ENCODE results near the gene NPAS2. TPM values are rescaled to one million over a fixed set of nuclear protein-coding genes. Genes with fewer than 3 reads are reported as not detected.

Gene NPAS2
- total and polyA plus RNA-seq, 2 donors (not counting 3 experiments of a cell fraction or from before 2014, with no cell fraction given), result 29.0 to 53.9 TPM

DNA sequence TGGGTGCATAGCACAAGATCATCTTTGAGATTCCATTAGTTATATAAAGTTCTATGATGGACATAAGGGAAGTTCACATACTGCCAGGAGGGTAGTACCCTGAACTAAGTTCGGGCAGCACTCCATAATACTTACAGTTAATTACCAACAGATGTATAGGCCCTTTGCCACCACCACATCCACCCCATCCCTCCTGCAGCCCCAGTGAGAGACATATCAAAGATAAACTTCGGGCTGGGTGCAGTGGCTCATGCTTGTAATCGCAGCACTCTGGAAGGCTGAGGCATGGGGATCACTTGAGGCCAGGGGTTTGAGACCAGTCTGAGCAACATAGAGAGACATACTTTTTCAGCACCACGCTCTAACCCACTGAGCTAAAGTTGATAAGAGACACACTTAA is 46.4 kb upstream of the NPAS2 start:
- intact Hi-C loops (cut with micrococcal nuclease), result no loop called here
- peaks cover 2% of the 10 kb centered on the region for H3K4me1 ChIP-seq (ENCODE audit: control insufficient read depth, extremely low read depth, insufficient read depth, low read length)
- H3K79me2 ChIP-seq (ENCODE audit: control insufficient read depth, insufficient read depth, low read length), result no peaks in the 10 kb centered on the region
- no peaks in the 10 kb centered on the region for H3K27me3 ChIP-seq (ENCODE audit: control insufficient read depth in 2 of 2, insufficient read depth in 2 of 2, low read length in 2 of 2)
- H3K4me3 ChIP-seq (replicated peaks in 1 of 3; ENCODE audit: insufficient read depth in 1 of 3, low read depth in 1 of 3, low read length in 3 of 3), result no peak overlapping the region
- no peaks in the 10 kb centered on the region for H4K20me1 ChIP-seq (replicated peaks; ENCODE audit: control insufficient read depth, extremely low read depth, insufficient read depth, low read length)
- no peak overlapping the region for H3K9ac ChIP-seq (replicated peaks; ENCODE audit: extremely low read depth, insufficient read depth, low read length)
- BruUV-seq (replicated peaks), result no TSS peak
- dilution Hi-C loops (cut with MboI; ENCODE audit: extremely low pct_ligation_motif_present, low sequenced_read_pairs), result no loop called here
- no peaks in the 10 kb centered on the region for H3K9me3 ChIP-seq (replicated peaks; ENCODE audit: control insufficient read depth, insufficient read depth, low read length)
- H3K9me1 ChIP-seq (replicated peaks; ENCODE audit: control insufficient read depth, extremely low read depth, insufficient read depth, low read length), result no peaks in the 10 kb centered on the region
- no peaks in the 10 kb centered on the region for H3K36me3 ChIP-seq (ENCODE audit: control insufficient read depth in 2 of 2, extremely low read depth in 1 of 2, insufficient read depth in 2 of 2, low read length in 2 of 2)
- H3K4me2 ChIP-seq (ENCODE audit: insufficient read depth, low read length), result no peak overlapping the region
- CTCF ChIA-PET, result interaction anchor here (1.5 kb wide), 1 partner anchor 48 kb away, joined by 3 read pairs; no protein-coding TSS in a partner anchor
- H2AFZ ChIP-seq (ENCODE audit: low read depth, low read length), result no peak overlapping the region
- no peak for DNase-seq (ENCODE audit: low read depth, low spot score)
- POLR2A ChIA-PET, result no interaction called here
- no peak overlapping the region for H3K27ac ChIP-seq (ENCODE audit: insufficient read depth, low read depth, low read length)
- no peak for FAIRE-seq
- TF ChIP-seq EZH2 (IDR thresholded peaks at IDR 0.05; ENCODE audit: borderline replicate concordance, low read depth, low read length, severe bottlenecking) (no peak), POLR2A (IDR thresholded peaks at IDR 0.05; ENCODE audit: low read depth, low read length) (no peak), GATA2 (IDR thresholded peaks at IDR 0.05; ENCODE audit: insufficient read depth, insufficient read length, low read depth, low read length) (no peak), POLR2AphosphoS5 (IDR thresholded peaks at IDR 0.05; ENCODE audit: insufficient read depth, low read depth, low read length) (no peak), FOS (IDR thresholded peaks at IDR 0.05; ENCODE audit: borderline replicate concordance, insufficient read depth, low read length) (no peak)
- TF ChIP-seq, protein P1, sequence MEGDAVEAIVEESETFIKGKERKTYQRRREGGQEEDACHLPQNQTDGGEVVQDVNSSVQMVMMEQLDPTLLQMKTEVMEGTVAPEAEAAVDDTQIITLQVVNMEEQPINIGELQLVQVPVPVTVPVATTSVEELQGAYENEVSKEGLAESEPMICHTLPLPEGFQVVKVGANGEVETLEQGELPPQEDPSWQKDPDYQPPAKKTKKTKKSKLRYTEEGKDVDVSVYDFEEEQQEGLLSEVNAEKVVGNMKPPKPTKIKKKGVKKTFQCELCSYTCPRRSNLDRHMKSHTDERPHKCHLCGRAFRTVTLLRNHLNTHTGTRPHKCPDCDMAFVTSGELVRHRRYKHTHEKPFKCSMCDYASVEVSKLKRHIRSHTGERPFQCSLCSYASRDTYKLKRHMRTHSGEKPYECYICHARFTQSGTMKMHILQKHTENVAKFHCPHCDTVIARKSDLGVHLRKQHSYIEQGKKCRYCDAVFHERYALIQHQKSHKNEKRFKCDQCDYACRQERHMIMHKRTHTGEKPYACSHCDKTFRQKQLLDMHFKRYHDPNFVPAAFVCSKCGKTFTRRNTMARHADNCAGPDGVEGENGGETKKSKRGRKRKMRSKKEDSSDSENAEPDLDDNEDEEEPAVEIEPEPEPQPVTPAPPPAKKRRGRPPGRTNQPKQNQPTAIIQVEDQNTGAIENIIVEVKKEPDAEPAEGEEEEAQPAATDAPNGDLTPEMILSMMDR (IDR thresholded peaks at IDR 0.05; ENCODE audit: extremely low read depth in 1 of 2, insufficient read depth in 1 of 2, low read depth in 1 of 2, low read length in 2 of 2), result no peak

DNA sequence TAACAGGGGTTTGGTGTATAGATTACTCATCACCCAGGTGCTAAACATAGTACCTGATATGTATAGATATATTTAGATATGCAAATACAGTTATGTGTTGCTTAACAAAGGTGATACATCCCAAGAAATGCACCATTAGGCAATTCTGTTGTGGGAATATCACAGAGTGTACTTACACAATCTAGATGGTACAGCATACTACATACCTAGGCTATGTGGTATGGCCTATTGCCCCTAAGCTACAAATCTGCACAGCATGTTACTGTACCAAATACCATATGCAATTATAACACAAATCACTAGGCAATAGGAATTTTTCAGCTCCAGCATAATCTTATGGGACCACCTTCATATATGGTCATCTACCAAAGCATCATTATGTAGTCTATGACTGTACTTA is 43.5 kb upstream of the NPAS2 start:
- Histone ChIP-seq H3K9ac (replicated peaks; ENCODE audit: extremely low read depth, insufficient read depth, low read length) (no peak overlapping the region), H4K20me1 (replicated peaks; ENCODE audit: control insufficient read depth, extremely low read depth, insufficient read depth, low read length) (no peaks in the 10 kb centered on the region), H3K4me2 (ENCODE audit: insufficient read depth, low read length) (no peak overlapping the region), H2AFZ (ENCODE audit: low read depth, low read length) (no peak overlapping the region), H3K27ac (ENCODE audit: insufficient read depth, low read depth, low read length) (no peak overlapping the region), H3K4me1 (ENCODE audit: control insufficient read depth, extremely low read depth, insufficient read depth, low read length) (peaks cover 13% of the 10 kb centered on the region), H3K27me3 (ENCODE audit: control insufficient read depth in 2 of 2, insufficient read depth in 2 of 2, low read length in 2 of 2) (no peaks in the 10 kb centered on the region), H3K9me1 (replicated peaks; ENCODE audit: control insufficient read depth, extremely low read depth, insufficient read depth, low read length) (no peaks in the 10 kb centered on the region), H3K9me3 (replicated peaks; ENCODE audit: control insufficient read depth, insufficient read depth, low read length) (no peaks in the 10 kb centered on the region), H3K79me2 (ENCODE audit: control insufficient read depth, insufficient read depth, low read length) (no peaks in the 10 kb centered on the region), H3K4me3 (replicated peaks in 1 of 3; ENCODE audit: insufficient read depth in 1 of 3, low read depth in 1 of 3, low read length in 3 of 3) (no peak overlapping the region), H3K36me3 (ENCODE audit: control insufficient read depth in 2 of 2, extremely low read depth in 1 of 2, insufficient read depth in 2 of 2, low read length in 2 of 2) (no peaks in the 10 kb centered on the region)
- POLR2A ChIA-PET, result no interaction called here
- intact Hi-C loops (cut with micrococcal nuclease), result no loop called here
- no TSS peak for BruUV-seq (replicated peaks)
- dilution Hi-C loops (cut with MboI; ENCODE audit: extremely low pct_ligation_motif_present, low sequenced_read_pairs), result no loop called here
- TF ChIP-seq POLR2AphosphoS5 (IDR thresholded peaks at IDR 0.05; ENCODE audit: insufficient read depth, low read depth, low read length), result no peak
- no peak for TF ChIP-seq EZH2 (IDR thresholded peaks at IDR 0.05; ENCODE audit: borderline replicate concordance, low read depth, low read length, severe bottlenecking)
- TF ChIP-seq POLR2A (IDR thresholded peaks at IDR 0.05; ENCODE audit: low read depth, low read length), result no peak
- TF ChIP-seq MYC (IDR thresholded peaks at IDR 0.05; ENCODE audit: low read depth, low read length), result no peak
- TF ChIP-seq, protein P1 (IDR thresholded peaks at IDR 0.05; ENCODE audit: extremely low read depth in 1 of 2, insufficient read depth in 1 of 2, low read depth in 1 of 2, low read length in 2 of 2), result no peak
- TF ChIP-seq FOS (IDR thresholded peaks at IDR 0.05; ENCODE audit: borderline replicate concordance, insufficient read depth, low read length), result no peak
- no peak for TF ChIP-seq JUN (IDR thresholded peaks at IDR 0.05; ENCODE audit: borderline replicate concordance, insufficient read depth, insufficient read length, low read depth)
- TF ChIP-seq GATA2 (IDR thresholded peaks at IDR 0.05; ENCODE audit: insufficient read depth, insufficient read length, low read depth, low read length), result no peak
- TF ChIP-seq, protein P2, sequence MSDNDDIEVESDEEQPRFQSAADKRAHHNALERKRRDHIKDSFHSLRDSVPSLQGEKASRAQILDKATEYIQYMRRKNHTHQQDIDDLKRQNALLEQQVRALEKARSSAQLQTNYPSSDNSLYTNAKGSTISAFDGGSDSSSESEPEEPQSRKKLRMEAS (IDR thresholded peaks at IDR 0.05; ENCODE audit: insufficient read depth, insufficient read length), result no peak
- DNase-seq (ENCODE audit: low read depth, low spot score) (no peak), FAIRE-seq (no peak)
- CTCF ChIA-PET, result interaction anchor here (1.5 kb wide), 1 partner anchor 46 kb away, joined by 4 read pairs; no protein-coding TSS in a partner anchor
